Activated CD4-positive, alpha-beta T cell treated with anti-CD3 and anti-CD28 coated beads, Interleukin-2, amount 10 ng/mL, durations not matched to agents 7 days and 5 days (primary cell): ENCODE results near the gene DENND4B. TPM values are rescaled to one million over a fixed set of nuclear protein-coding genes. Genes with fewer than 3 reads are reported as not detected.

Source experiments
- CTCF ChIA-PET: fragments of 350-600 bp; sonication (Branson Sonifier 250); formaldehyde crosslinking; loops from one replicate; lab custom pipeline; 2021; ENCODE audit warnings: antibody characterized with exemption; lab: Charles Lee
- POLR2A ChIA-PET: fragments of 350-600 bp; sonication (Branson Sonifier 250); formaldehyde crosslinking; loops from one replicate; lab custom pipeline; 2021; ENCODE audit warnings: antibody characterized with exemption; lab: Charles Lee
- DNase-seq: peaks from one replicate; pipeline ENCODE4 v3.0.0-alpha.2; 2020
- H3K27ac Mint-ChIP-seq: one replicate; pipeline ENCODE4 v1.8.0; 2021; ENCODE audit warnings: mild to moderate bottlenecking, moderate library complexity, mixed read lengths
- H3K27me3 Mint-ChIP-seq: one replicate; pipeline ENCODE4 v1.8.0; 2021; ENCODE audit warnings: mixed read lengths
- H3K36me3 Mint-ChIP-seq: one replicate; pipeline ENCODE4 v1.8.0; 2021; ENCODE audit warnings: low read depth, mixed read lengths
- H3K4me1 Mint-ChIP-seq: one replicate; pipeline ENCODE4 v1.8.0; 2021; ENCODE audit warnings: mixed read lengths
- H3K4me3 Mint-ChIP-seq: one replicate; pipeline ENCODE4 v1.8.0; 2021; ENCODE audit warnings: mild to moderate bottlenecking, moderate library complexity, mixed read lengths
- H3K9me3 Mint-ChIP-seq: one replicate; pipeline ENCODE4 v1.8.0; 2021; ENCODE audit warnings: mixed read lengths
- microRNA-seq: library from miRNA; unstranded; fragments of <30 nt; microRNA quantifications from one replicate; pipeline ENCODE4 v1.2.0, GENCODE V29; 2021; ENCODE audit warnings: borderline microRNAs expressed, borderline replicate concordance
- total RNA-seq, 2 experiments: library from RNA; stranded (reverse); gene quantifications; one replicate each; pipeline ENCODE4 v1.2.3, GENCODE V29; 2021

DENND4B gene
- total RNA-seq, 2 experiments from 2014 or later = 165 to 180 TPM

DNA sequence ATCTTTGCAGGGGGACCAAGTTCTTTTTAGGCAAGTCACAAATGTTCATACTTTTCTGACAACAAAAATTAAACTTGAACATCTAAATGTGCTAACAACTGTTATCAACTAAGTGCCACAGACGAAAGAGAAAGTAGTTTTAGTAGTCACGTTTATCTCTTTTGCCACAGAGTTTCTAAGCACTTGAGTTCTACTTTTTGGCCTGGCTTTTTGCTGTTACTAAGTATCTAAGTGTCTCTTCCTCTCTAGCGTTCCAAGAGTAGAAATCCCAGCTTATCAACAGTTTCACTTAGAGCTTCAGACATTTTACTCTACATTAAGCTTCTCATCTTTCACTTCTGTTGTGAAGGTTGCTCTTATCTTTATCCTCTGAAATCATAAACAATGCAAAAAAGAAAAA lies 58.0 kb downstream of the DENND4B start:
- Mint-ChIP-seq H3K4me1 (peaks cover 30% of the 10 kb centered on the region), H3K27ac (peak overlapping the region; percentile 72), H3K27me3 (no peaks in the 10 kb centered on the region), H3K36me3 (peaks cover 32% of the 10 kb centered on the region), H3K4me3 (peak overlapping the region; percentile 5), H3K9me3 (no peaks in the 10 kb centered on the region)
- CTCF ChIA-PET = interaction anchor here (0.5 kb wide), 1 partner anchor 25 kb away, joined by 4 read pairs; no protein-coding TSS in a partner anchor
- POLR2A ChIA-PET = no interaction called here
- DNase-seq = no peak

DNA sequence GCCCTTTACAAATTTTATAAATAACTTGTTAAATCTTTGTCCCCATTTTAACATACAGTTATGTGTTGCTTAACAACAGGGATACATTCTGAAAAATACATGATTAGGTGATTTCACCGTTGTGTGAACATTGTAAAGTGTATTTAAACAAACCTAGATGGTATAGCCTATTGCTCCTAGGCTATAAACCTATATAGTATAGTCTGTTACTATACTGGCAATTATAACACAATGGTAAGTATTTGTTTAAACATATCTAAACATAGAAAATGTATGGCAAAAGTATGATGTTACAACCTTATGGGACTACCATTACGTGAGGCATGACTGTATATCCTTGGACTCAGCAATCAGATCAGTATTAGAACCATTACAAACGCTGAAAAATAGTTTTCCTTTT lies 60.4 kb downstream of the DENND4B start:
- H3K27me3 Mint-ChIP-seq = no peaks in the 10 kb centered on the region
- H3K9me3 Mint-ChIP-seq = no peaks in the 10 kb centered on the region
- peaks cover 30% of the 10 kb centered on the region for H3K4me1 Mint-ChIP-seq
- H3K36me3 Mint-ChIP-seq = peaks cover 24% of the 10 kb centered on the region
- ChIA-PET POLR2A (interaction anchor here (0.6 kb wide), 1 partner anchor 358 kb away, joined by 4 read pairs; no protein-coding TSS in a partner anchor), CTCF (interaction anchor here (0.6 kb wide), 1 partner anchor 37 kb away, joined by 3 read pairs; the partner anchor contains the start of gene GATAD2B)
- DNase-seq = no peak
- H3K27ac Mint-ChIP-seq = no peak overlapping the region
- no peak overlapping the region for H3K4me3 Mint-ChIP-seq

DNA sequence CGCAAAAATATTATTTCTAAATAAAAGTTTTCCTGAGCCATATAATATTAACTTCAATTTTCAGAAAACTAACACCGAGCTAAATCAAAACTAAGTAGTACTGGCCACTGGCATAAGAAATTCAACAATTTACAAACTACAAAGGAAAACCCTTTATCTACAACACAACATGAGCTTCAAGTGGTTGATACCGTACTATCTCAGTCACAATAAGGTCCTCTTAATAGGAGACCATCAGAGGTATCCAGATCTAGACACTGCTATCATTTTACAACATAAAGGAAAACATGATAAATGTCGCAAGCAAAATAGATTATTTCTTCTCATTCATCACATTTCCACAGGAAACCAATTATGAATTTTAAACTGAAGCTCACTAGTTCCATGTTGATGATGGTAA lies 63.3 kb downstream of the DENND4B start:
- Mint-ChIP-seq H3K27me3 (no peaks in the 10 kb centered on the region), H3K27ac (no peak overlapping the region), H3K4me3 (no peak overlapping the region), H3K4me1 (peaks cover 19% of the 10 kb centered on the region), H3K36me3 (peaks cover 15% of the 10 kb centered on the region), H3K9me3 (no peaks in the 10 kb centered on the region)
- DNase-seq = no peak
- CTCF ChIA-PET = interaction anchor here (0.6 to 1.3 kb wide), 5 partner anchors 9 to 107 kb away, joined by 3 to 5 read pairs (median 4); no protein-coding TSS in a partner anchor
- POLR2A ChIA-PET = interaction anchor here (0.6 kb wide), 1 partner anchor 91 kb away, joined by 3 read pairs; no protein-coding TSS in a partner anchor

GRCh38 chr1:153882296-153882912 lies 64.1 kb downstream of the DENND4B start:
- POLR2A ChIA-PET = interaction anchor here (0.6 kb wide), 1 partner anchor 45 kb away, joined by 3 read pairs; no protein-coding TSS in a partner anchor
- H3K9me3 Mint-ChIP-seq = no peaks in the 10 kb centered on the region
- peaks cover 10% of the 10 kb centered on the region for H3K36me3 Mint-ChIP-seq
- no peak overlapping the region for H3K27ac Mint-ChIP-seq
- DNase-seq = no peak
- no peaks in the 10 kb centered on the region for H3K27me3 Mint-ChIP-seq
- H3K4me1 Mint-ChIP-seq = peaks cover 14% of the 10 kb centered on the region
- CTCF ChIA-PET = no interaction called here
- no peak overlapping the region for H3K4me3 Mint-ChIP-seq

DNA sequence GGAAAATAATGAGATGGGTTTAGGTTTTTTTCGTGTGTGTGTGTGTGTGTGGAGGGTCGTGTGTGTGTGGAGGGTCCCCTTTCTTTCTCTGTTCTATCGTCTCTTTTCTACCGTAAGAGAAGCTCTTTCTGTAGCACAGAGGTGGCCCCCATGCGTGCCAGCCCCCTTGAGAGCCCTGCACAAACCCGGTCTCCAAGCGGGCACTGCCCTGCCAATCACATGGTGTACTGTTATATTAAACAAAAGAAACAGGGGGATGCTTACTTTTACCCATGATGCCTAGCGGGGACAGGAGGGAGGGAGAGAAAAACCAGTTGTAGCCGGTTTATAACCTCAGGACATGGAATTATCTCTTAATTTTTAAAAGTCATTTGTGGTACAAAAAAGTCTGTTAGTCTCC lies 64.8 kb downstream of the DENND4B start:
- no peak for DNase-seq
- peaks cover 7% of the 10 kb centered on the region for H3K36me3 Mint-ChIP-seq
- H3K9me3 Mint-ChIP-seq = no peaks in the 10 kb centered on the region
- H3K27ac Mint-ChIP-seq = no peak overlapping the region
- H3K4me1 Mint-ChIP-seq = peaks cover 11% of the 10 kb centered on the region
- ChIA-PET POLR2A (interaction anchor here (0.6 kb wide), 1 partner anchor 43 kb away, joined by 3 read pairs; no protein-coding TSS in a partner anchor), CTCF (no interaction called here)
- H3K4me3 Mint-ChIP-seq = no peak overlapping the region
- no peaks in the 10 kb centered on the region for H3K27me3 Mint-ChIP-seq

- ChIA-PET CTCF (interaction anchor here (0.9 kb wide), 1 partner anchor 15 kb away, joined by 3 read pairs; no protein-coding TSS in a partner anchor), POLR2A (no interaction called here)
- DNase-seq = peak; percentile 13
- H3K27ac Mint-ChIP-seq = no peak overlapping the region
- H3K4me3 Mint-ChIP-seq = no peak overlapping the region
- peaks cover 14% of the 10 kb centered on the region for H3K4me1 Mint-ChIP-seq
- no peaks in the 10 kb centered on the region for H3K9me3 Mint-ChIP-seq
- peaks cover 4% of the 10 kb centered on the region for H3K36me3 Mint-ChIP-seq
- H3K27me3 Mint-ChIP-seq = no peaks in the 10 kb centered on the region
These were observed 65.6 kb downstream of the DENND4B start for GRCh38 chr1:153880962-153881361.

DNA sequence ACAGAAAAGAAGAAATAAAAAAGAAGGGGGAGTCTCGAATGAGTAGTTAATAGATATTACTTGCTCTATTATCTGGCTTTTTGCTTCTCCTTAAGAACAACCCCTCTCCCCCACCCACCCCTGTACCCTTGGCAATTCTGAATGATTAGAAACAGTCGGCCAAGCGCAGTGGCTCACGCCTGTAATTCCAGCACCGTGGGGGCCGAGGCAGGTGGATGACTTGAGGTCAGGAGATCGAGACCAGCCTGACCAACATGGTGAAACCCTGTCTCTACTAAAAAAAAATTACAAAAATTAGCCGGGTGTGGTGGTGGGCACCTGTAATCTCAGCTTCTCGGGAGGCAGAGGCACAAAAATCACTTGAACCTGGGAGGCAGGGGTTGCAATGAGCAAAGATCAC lies 66.5 kb downstream of the DENND4B start:
- H3K4me1 Mint-ChIP-seq = peaks cover 20% of the 10 kb centered on the region
- no peak overlapping the region for H3K4me3 Mint-ChIP-seq
- no peaks in the 10 kb centered on the region for H3K9me3 Mint-ChIP-seq
- ChIA-PET CTCF (interaction anchor here (0.9 kb wide), 1 partner anchor 14 kb away, joined by 3 read pairs; no protein-coding TSS in a partner anchor), POLR2A (interaction anchor here (0.6 kb wide), 1 partner anchor 87 kb away, joined by 4 read pairs; no protein-coding TSS in a partner anchor)
- H3K36me3 Mint-ChIP-seq = peaks cover 6% of the 10 kb centered on the region
- no peaks in the 10 kb centered on the region for H3K27me3 Mint-ChIP-seq
- no peak for DNase-seq
- no peak overlapping the region for H3K27ac Mint-ChIP-seq

Small RNA genes within 50 kb of the gene (microRNA-seq; reads per million reads assigned to microRNA genes)
- gene MIR6737 = 0.63 reads per million

Other genes with a start within 250 kb of the DENND4B start
- gene INTS3, start 218.7 kb downstream of the DENND4B start, total RNA-seq = 10 to 100 TPM; 62.9 to 64.8 TPM
- 10 to 100 TPM; 22.2 to 22.9 TPM for gene SLC27A3, start 171.3 kb downstream of the DENND4B start, total RNA-seq
- 10 to 100 TPM; 73.4 to 75.4 TPM for gene GATAD2B, start 23.7 kb downstream of the DENND4B start, total RNA-seq
- 100 to 1,000 TPM in 1 of 2 experiments, 10 to 100 TPM in 1; 80.7 to 107 TPM for gene CRTC2, start 11.9 kb upstream of the DENND4B start, total RNA-seq
- 10 to 100 TPM; 33.5 to 36.4 TPM for gene SLC39A1, start 16.8 kb upstream of the DENND4B start, total RNA-seq
- gene CREB3L4, start 21.2 kb upstream of the DENND4B start, total RNA-seq = 1 to 10 TPM; 6.9 to 7.9 TPM
- gene JTB, start 31.0 kb upstream of the DENND4B start, total RNA-seq = 100 to 1,000 TPM; 111 to 124 TPM
- gene RAB13, start 39.6 kb upstream of the DENND4B start, total RNA-seq = under 1 TPM; 0.92 to 0.96 TPM
- 1,000 to 10,000 TPM; 2,596 to 2,883 TPM for gene RPS27, start 44.0 kb upstream of the DENND4B start, total RNA-seq
- gene NUP210L, start 208.4 kb upstream of the DENND4B start, total RNA-seq = under 1 TPM; 0.04 to 0.12 TPM
- gene TPM3, start 245.4 kb upstream of the DENND4B start, total RNA-seq = 100 to 1,000 TPM; 781 to 902 TPM